Activated T-helper 1 cell treated with Interleukin-2 at 50 U/mL for 16 hours (primary cell): ENCODE measurements around the gene SRSF9.
A peak's percentile ranks its signal among the peaks of the same experiment; 100 is the strongest.
"Not testable (repeated sequence)": the region's sequence is repeated elsewhere in the genome, so short reads cannot be mapped to it uniquely, and the experiment has no call there.

Experiments
- DNase-seq: peaks from one replicate; pipeline ENCODE4 v3.0.0-alpha.2; 2020; ENCODE audit warnings: low read depth

The SRSF9 gene

DNA sequence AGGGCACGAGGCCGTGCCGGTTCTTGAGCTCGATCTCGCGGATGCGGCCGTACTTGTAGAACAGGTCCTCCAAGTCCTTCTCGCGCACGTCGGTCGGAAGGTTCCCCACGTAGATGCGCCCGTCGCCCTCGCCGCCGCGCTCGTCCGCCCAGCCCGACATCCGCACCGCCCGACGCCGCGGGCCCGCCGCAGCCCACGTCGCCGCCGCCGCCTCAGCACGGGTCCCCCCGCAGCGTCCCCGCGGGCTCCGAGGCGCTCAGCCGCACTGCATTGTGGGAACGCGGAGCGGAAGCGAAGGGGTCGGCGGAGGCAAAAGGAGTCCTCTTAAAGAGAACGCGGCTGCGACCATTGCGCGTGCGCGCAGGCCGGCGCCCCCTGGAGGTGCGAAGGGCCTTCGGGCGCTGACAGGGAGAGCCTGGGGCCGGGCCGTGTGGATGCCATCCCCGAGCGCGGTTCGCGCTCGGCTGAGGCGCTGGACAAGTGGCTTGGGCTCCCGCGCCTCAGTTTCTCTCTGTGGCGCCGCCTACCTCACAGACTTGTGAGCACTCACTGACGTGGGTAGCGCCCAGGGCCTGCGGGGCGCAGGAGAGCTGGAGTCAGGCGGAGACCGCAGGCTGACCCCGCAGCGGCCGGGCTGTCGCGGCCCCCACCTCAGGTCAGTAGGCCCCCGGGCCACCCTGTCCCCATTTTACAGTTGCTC is at the start of gene SRSF9:
SRSF9 (minus strand) TSS at position 299 of the 700 bp plus-strand sequence; CDS start at position 160, 139 bp downstream.
- peak; percentile 98 for DNase-seq

DNA sequence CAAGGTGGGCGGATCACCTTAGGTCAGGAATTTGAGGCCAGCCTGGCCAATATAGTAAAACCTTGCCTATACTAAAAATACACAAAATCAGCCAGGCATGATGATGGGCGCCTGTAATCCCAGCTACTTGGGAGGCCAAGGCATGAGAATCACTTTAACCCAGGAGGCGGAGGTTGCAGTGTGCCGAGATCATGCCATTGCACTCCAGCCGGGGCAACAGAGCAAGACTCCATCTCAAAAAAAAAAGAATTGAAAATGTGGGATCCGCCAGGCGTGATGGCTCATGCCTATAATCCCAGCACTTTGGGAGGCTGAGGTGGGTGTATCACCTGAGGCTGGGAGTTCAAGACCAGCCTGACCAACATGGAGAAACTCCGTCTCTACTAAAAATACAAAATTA is 49.8 kb upstream of the SRSF9 start:
- DNase-seq, result not testable (repeated sequence)

GRCh38 chr12:120515496-120515895 is 45.9 kb upstream of the SRSF9 start:
- DNase-seq, result no peak

DNA sequence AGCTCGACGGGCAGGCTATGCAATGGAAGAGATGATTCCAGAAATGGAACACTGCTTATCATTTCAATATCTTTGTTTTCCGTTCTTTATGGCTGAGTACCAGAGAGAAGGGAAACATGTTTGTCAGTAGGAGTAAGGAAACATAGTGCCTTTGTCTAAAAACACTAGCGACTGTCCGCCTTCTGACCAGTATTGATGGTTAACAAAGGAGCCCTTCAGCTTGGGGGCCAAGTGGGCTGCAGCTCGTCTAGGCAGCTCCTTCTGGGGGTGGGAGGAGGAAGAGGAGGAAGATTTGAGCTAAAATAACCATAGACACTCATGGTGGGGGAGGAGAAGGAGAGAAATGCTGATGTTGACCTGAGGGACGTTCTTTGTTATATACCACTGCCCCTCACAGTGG is 44.5 kb upstream of the SRSF9 start:
- no peak for DNase-seq

DNA sequence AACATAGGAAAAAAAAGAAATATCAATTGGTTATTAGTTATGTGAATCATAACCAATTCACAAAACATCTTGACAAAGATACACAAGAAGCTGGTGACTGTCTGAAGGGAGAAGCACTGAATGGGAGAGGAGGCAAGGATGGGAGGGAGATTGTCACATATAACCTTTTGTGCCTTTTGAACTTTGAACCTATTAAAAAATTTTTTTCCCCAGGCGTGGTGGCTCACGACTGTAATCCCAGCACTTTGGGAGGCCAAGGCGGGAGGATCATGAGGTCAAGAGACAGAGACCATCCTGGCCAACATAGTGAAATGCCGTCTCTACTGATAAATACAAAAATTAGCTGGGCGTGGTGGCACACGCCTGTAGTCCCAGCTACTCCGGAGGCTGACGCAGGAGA is 39.0 kb upstream of the SRSF9 start:
- DNase-seq, result no peak

DNA sequence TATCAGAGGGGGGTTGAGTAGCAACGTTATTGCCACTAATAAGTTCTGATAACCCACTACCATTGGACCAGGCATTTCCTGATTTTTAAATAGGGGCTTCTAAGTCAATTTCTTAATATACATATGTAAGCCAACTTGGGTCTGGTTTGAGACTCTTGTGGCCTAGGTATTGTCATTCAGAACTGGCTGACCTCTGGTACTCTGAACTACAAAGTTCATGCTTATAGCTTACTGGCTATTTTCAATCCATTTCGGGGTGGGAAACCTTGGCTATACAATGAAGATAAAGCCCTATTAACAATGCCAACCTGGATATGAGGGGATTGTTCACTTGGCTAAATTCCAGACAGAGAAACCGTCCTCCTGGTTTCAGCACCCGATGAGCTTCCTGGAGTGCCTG is 35.0 kb upstream of the SRSF9 start:
- DNase-seq, result no peak

DNA sequence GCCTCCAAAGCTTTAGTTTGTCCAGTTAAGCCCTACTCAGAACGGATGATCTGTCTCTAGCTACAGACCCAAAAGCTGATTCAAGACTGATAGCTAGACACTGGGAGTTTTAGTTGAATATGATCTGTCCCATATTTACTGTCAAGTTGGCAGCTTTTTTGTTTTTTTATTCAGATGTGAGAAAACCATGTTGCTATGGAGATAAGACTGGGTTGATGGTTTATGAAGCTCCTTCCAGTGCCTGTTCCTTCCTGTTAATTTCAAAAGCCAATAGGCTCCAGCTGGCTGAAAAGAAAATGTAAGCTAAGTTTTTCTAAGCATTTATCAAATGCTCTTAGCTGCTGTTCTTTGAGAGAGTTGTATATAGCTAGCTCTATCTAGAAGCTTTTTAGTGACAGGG is 31.0 kb upstream of the SRSF9 start:
- no peak for DNase-seq

- no peak for DNase-seq
These were observed 29.4 kb upstream of the SRSF9 start for GRCh38 chr12:120498870-120499515.

GRCh38 chr12:120497524-120498150 is 28.1 kb upstream of the SRSF9 start:
- no peak for DNase-seq

- peak; percentile 26 for DNase-seq
These were observed 27.1 kb upstream of the SRSF9 start for GRCh38 chr12:120496413-120497340.

- peak; percentile 97 for DNase-seq
These were observed 26.3 kb upstream of the SRSF9 start, which contains the start of gene DYNLL1 for GRCh38 chr12:120495731-120496412. DYNLL1 (plus strand) TSS chr12:120496113; CDS start chr12:120496422, 309 bp downstream.

- DNase-seq, result no peak
These were observed 25.7 kb upstream of the SRSF9 start for GRCh38 chr12:120495186-120495730.

DNA sequence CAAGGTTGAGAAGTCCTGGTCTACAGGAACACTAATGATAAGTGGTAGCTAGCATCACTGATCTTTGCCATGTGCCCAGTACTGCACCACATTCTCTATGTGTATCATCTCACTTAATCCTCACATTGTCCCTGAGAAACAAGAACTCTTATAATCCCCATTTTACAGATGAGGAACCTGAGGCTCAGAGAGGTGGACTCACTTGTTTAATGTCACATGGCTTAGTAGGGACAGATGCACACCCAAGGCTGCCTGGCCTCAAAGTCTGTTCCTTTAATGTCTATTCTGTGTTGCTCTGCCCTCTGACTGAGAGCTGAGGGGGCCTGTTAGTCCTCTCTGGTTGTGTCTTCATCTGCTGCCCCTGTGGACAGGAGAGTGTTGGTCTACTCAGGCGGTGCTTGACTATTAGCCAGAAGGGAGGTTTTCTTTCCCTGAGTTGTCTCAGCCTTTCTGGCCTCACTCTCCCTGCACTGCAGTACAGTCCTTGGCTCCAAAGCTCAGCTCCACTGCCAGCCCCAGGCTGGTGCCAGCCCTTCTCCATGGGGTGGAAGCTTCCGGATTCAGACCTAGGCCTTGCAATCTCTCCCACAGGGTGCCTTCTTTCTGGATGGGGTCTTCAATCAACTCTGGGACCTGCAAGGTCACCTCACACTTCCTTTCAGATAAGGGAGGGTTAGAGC is 21.4 kb upstream of the SRSF9 start:
- no peak for DNase-seq

- no peak for DNase-seq
These were observed 20.8 kb upstream of the SRSF9 start for GRCh38 chr12:120490325-120490724.

DNA sequence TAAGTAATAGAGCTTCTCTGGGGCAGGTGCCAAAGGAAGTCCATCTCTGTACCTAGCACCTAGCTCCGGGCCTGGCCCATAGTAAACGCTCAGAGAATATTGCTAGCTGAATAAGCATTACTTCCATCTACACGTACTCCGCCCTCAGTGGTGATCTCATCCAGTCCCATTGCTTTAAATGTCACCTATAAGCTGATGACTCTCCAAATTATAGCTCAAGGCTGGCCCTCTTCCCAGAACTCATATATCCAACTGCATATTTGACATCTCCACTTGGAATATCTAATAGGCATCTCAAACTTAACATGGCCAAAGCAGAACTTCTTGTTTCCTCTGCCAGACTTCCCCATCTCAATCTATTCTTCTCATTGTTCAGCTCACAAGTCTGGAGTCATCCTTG is 19.5 kb upstream of the SRSF9 start:
- no peak for DNase-seq

DNA sequence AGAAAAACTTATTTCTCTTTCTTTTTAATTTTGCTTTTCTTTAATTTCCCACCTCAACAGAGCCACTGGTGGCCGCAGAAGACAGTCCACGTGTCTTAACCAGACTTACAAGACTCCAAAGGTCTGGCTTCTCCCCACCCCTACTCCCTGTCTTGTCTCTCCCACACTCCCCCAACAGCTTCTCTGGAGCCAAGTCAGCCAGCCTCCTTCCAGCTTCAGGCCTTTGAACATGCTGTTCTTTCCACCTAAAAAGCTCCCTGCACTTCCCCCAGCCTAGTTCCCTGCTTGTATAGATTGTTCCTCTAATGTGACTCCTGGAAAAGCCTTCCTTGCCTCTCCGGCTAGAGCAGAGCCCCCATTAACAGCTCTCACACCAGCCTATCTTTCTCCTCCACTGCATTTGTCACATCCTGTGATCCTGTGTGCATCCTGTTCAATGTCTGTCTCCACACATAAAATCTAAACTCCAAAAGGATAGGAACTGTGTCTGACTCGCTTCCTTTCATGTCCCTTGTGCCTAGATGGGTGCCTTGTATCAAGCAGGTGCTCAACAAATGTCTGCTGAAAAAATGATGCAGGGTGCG is 18.6 kb upstream of the SRSF9 start:
- DNase-seq, result no peak

- DNase-seq, result not testable (repeated sequence)
These were observed 18.0 kb upstream of the SRSF9 start for GRCh38 chr12:120487552-120487951.

DNA sequence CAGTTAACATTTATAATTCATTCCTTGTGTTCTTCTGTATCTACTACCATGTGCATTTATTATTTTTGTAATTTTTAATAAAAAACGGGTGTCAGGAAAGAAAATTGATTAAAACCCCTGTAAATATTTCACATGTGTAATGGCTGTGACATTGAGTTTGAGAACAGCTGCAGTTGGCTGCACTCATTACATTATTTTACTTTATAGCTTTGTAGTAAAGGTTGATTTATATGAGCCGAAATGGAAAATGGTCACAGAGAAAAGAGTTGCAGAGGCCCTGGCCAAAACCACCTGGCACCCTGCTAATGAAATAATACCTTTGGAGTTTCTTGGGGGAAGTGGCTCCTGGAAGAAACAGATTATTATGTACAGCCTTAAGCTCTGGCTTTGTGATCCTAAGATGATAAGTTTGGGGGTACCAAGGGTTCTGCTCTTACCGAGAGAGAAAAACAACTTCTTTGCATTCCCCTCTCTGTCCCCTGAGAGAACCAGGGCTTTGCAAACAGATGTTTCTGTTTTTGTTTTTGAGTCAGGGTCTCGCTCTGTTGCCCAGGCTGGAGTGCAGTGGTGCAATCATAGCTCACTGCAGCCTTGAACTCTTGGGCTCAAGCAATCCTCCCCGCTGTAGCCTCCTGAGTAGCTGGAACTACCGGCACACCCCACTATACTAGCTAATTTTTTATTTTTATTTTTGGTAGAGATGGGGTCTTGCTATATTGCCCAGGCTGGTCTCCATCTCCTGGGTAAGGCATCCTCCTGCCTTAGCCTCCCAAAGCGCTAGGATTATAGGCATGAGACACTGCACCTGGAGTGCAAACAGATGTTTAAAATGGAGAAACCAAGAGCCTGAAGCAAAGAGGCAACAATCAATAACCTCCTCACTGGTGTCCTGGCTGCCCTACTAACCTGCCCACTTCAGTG is 16.7 kb upstream of the SRSF9 start:
- no peak for DNase-seq

DNA sequence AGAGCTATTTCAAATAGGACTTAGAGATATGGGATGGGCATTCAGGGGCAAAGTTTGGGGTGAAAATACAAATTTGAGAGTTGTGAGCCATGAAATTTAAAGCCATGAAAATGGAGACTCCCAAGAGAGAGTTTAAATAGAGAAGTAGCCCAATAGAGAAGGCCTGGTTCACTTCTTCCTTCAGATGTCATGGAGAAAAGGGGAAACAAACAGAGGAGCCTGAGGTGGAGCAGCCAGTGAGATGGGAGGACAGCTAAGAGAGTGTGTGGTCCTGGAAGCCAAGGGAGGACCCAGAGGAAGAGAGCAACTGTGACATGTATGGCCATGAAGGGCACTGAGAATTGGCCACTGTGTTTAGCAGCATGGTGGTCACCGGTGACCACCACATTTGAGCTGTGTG is 14.1 kb upstream of the SRSF9 start:
- no peak for DNase-seq
